Brain microvascular endothelial cell (primary cell): Measurements from ENCODE around the gene CDC14B.

ENCODE experiments used
- DNase-seq: peaks from one replicate; pipeline ENCODE4 v3.0.0-alpha.2; 2020
- H3K27ac ChIP-seq: fragments of 250-450 bp; sonication (Bioruptor Pico); 2 replicates; pipeline ENCODE4 v1.5.1; 2020; ENCODE audit warnings: mild to moderate bottlenecking, moderate library complexity
- H3K27me3 ChIP-seq: fragments of 250-450 bp; sonication (Bioruptor Pico); replicated peaks from 2 replicates; pipeline ENCODE4 v1.5.1; 2020; ENCODE audit warnings: mild to moderate bottlenecking
- H3K36me3 ChIP-seq: fragments of 250-450 bp; sonication (Bioruptor Pico); replicated peaks from 2 replicates; pipeline ENCODE4 v1.5.1; 2020; ENCODE audit warnings: mild to moderate bottlenecking
- H3K4me3 ChIP-seq: 2 replicates; pipeline ENCODE4 v1.5.1; 2011; ENCODE audit warnings: low read depth, mild to moderate bottlenecking, control low read depth, low read length, moderate library complexity
- CTCF ChIP-seq: IDR thresholded peaks from 2 replicates; pipeline ENCODE4 v1.5.1; 2011; ENCODE audit warnings: low read depth, mild to moderate bottlenecking, moderate library complexity, low read length, control low read depth, inconsistent platforms; ENCODE audit errors: missing control alignments
- in situ Hi-C: cut with HindIII; loops from 2 replicates; pipeline ENCODE4 v1.10.0; 2017; ENCODE audit warnings: low sequenced_read_pairs, low pct_ligation_motif_present

Gene CDC14B

DNA sequence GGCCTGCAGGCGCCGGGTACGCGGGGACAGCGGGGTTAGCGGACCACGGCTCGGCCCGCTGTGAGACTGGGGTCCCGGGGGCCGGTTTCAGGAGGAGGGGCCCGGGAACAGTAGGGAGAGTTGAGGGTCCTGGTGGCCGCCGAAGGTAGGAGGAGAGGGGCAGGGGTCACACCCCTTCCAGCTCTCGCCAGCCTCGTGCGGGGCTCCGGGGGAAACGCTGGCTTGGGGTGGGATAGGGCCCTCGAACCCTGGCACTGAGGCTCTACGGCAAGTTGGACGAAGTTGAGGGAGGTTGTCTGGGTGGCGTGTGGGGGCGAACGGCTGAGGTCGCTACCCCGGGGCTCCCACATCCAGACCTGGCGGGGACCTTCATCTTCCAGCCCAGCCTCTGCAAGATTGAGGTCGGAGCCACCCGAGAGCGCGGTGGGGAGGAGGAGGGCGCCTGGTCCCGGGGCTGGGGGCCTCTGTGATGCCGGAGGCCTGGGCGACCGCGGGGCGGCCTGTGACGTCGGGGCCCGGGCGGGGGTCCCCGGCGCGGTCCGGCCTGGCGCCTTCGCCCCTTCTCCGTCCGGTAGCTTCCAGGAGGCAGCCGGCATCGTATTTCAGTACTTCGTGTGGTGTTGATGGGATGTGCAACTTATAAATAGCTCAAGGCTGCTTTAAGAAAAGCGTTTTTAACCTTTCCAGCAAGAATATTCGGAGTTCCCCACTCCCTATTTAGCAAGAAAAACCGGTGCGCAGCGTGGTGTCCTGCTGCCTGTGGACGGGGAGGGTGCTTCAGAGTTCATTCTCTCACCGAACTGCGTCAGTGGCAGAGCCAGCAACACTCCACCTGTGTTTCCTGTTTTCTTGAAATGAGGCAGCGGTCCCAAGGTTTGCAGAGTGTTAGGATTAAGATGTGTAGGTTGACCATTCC is 168.8 kb downstream of the CDC14B start:
- no peak for TF ChIP-seq CTCF
- peak; percentile 36 for DNase-seq
- Histone ChIP-seq H3K27ac (no peak overlapping the region), H3K36me3 (no peaks in the 10 kb centered on the region), H3K27me3 (no peaks in the 10 kb centered on the region), H3K4me3 (peak overlapping the region; percentile 73)
- in situ Hi-C loops: no loop called here
